Activated naive CD4-positive, alpha-beta T cell treated with anti-CD3 and anti-CD28 coated beads, Interleukin-2, amount 50 U/mL, for 72 hours (primary cell): ENCODE data around the gene SRR. TPM values are rescaled to one million over a fixed set of nuclear protein-coding genes. Genes with fewer than 3 reads are reported as not detected.
A peak's percentile ranks its signal among the peaks of the same experiment; 100 is the strongest.
"Not testable (repeated sequence)": the region's sequence is repeated elsewhere in the genome, so short reads cannot be mapped to it uniquely, and the experiment has no call there.

Experiments used
- ATAC-seq, 2 donors: fragments of 150-1000 bp; cut with Tn5 transposase; 2 replicates each; pipeline ENCODE4 v1.10.0; 2021; ENCODE audit warnings: mild to moderate bottlenecking in 2 of 2, moderate library complexity in 2 of 2
- DNase-seq, 2 donors: peaks; one replicate each; pipeline ENCODE4 v3.0.0; 2021 to 2022; ENCODE audit warnings: low spot score in 2 of 2
- H3K27ac Mint-ChIP-seq, 2 donors: one replicate each; pipeline ENCODE4 v1.8.0; 2022; ENCODE audit warnings: mild to moderate bottlenecking in 2 of 2, mixed read lengths in 2 of 2
- H3K36me3 Mint-ChIP-seq, 2 donors: one replicate each; pipeline ENCODE4 v1.8.0; 2022; ENCODE audit warnings: mixed read lengths in 2 of 2
- H3K9me3 Mint-ChIP-seq, 2 donors: one replicate each; pipeline ENCODE4 v1.8.0; 2022; ENCODE audit warnings: mixed read lengths in 2 of 2
- total RNA-seq, 2 donors: library from RNA; stranded (reverse); gene quantifications; one replicate each; pipeline ENCODE4 v1.2.3, GENCODE V29; 2022

The SRR gene, protein sequence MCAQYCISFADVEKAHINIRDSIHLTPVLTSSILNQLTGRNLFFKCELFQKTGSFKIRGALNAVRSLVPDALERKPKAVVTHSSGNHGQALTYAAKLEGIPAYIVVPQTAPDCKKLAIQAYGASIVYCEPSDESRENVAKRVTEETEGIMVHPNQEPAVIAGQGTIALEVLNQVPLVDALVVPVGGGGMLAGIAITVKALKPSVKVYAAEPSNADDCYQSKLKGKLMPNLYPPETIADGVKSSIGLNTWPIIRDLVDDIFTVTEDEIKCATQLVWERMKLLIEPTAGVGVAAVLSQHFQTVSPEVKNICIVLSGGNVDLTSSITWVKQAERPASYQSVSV
- 10 to 100 TPM in 1 of 2 donors, 1 to 10 TPM in 1; 6.3 to 15.9 TPM for total RNA-seq

DNA sequence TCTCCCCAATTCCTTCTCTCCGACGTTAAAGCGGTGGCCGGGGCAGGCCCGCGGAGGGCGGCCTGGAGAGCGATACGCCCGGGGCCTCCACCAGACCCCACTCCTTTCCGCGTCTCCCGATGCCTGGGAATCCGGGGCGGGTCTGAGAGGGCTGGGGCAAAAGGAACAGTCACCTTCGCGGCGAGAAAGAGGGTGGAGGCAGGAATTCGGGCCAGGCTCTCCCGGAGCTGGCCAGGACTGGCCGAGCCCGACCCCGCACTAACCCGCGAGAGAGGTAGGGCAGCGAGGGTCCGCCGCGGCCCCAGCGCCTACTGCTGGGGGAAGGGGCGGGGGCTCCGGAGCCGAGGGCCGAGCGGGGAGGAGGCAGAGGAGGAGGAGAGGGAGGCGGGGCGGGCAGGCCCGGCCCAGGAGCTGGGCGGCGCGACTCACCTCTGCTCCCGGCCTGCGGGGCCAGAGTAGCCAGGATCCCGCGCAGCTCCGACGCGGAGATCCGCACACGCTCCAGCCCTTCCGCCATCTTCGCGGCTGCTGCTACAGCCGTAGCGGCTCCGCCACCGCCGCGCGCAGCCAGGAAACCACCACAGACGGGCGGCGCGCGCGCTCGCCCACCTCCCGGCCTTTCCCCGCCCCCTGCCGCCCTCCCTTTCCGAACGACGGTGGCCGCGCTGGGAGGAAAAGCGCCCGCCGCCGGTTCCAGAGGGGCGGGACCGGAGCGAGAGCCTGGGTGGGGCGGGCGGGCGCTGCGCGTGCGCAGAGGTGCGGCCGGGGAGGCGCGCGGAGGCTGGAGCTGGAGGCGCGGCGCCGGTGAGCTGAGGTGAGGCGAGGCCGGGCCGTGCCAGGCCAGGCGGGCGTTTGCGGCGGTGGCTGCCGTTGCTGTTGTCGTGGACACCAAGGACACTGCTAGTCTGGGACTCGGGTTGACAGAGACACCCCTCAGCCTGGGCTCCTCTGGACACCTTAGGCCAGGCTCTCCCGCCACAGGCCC is at the start of gene SRR, which contains the start of gene SMG6:
SRR (plus strand) TSS at position 747 of the 985 bp plus-strand sequence. CDS start 11,611 bp downstream, outside the sequence.
SMG6 (minus strand) TSS at position 582 of the 985 bp plus-strand sequence; CDS start at position 517, 65 bp downstream.
- peak; percentile 91 to 92 for DNase-seq
- ATAC-seq = peak; percentile 87 to 88
- Mint-ChIP-seq H3K9me3 (no peaks in the 10 kb centered on the region), H3K27ac (peak within 1 kb of the TSS; percentile 65 to 71), H3K36me3 (peaks cover 13 to 31% of the 10 kb centered on the region in 2 donors)

DNA sequence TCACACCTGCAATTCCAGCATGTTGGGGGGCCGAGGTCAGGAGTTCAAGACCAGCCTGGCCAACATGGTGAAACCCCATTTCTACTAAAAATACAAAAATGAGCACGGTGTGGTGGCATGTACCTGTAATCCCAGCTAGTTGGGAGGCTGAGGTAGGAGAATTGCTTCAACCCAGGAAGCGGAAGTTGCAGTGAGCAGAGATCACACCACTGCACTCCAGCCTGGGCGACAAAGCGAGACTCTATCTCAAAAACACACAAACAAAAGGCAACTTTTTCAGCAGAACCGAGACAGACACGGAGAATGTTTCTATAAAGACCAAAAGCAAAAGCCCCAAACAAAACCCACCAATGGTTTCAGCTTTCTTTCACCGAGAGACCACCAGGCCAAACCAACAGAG is 44.9 kb upstream of the SRR start:
- peak overlapping the region; percentile 95 to 100 for H3K27ac Mint-ChIP-seq

DNA sequence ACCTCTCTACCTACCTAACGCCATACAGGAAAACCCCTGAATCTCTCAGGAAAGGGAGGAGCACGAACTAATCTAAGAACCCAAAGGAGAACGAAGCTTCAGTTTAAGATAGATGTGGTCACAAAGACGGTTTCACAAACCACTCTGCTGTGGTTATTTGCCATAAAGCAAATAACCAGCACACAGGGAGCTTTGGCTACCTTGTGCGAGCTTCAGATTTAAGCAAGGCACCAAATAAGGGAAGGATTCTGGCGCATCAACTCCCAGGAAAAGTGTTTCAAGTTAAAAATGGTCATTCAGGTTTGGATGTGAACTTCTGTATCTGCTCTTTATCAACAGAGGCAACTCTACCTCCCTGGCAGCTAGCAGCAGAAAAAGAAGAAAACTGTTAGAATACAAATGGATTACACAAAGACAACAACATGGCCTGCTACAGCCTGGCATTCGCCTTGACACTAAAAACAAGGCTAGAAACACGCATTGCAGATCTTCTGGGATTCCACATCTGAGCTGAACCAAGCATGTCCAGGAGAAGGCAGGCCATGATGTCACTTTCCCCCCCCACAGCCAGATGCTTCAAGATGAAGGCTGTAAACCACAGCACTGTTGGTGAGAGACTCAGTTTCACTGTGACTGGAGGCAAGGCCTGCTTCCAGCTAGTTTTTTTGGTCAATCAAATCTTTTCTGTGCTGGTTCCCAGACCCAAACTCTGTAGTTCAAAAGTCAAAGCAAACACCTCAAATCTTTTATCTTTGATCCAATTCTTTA is 43.8 kb upstream of the SRR start:
- peaks cover 0 to 6% of the 10 kb centered on the region in 2 donors for H3K9me3 Mint-ChIP-seq
- DNase-seq (peak; percentile 75 to 79), ATAC-seq (peak; percentile 81 to 82)
- H3K36me3 Mint-ChIP-seq = peaks cover 23 to 33% of the 10 kb centered on the region in 2 donors
- peak overlapping the region; percentile 95 to 100 for H3K27ac Mint-ChIP-seq

More for the DNA sequence above, 44.9 kb upstream of the SRR start:
- ATAC-seq, H3K9me3 Mint-ChIP-seq, DNase-seq: not testable (repeated sequence)
- H3K36me3 Mint-ChIP-seq = peaks cover 23 to 32% of the 10 kb centered on the region in 2 donors

DNA sequence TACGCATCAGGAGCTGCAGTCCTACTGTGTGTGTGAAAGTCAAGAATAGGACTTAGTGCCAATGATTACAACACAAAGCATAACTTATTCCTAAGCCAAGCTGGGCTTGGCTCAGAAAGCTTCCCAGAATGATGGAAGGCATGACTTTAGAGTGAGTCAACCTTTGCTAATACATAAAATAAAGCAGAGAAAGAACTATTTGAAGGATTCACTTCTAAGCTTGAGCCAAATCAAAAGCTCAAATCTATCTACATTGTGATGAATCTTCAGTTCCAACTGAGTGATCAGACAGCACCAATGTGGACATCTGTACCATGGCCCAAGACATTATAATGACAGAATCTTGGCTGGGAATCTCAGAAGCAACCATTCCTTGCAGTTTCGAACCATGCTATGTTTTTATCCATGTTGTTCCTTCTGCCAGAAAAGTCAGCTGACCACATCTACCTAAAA is 41.6 kb upstream of the SRR start:
- no peaks in the 10 kb centered on the region for H3K9me3 Mint-ChIP-seq
- H3K27ac Mint-ChIP-seq = peak overlapping the region; percentile 95 to 100
- ATAC-seq = no peak
- DNase-seq = no peak
- H3K36me3 Mint-ChIP-seq = peaks cover 23% of the 10 kb centered on the region in 2 donors

DNA sequence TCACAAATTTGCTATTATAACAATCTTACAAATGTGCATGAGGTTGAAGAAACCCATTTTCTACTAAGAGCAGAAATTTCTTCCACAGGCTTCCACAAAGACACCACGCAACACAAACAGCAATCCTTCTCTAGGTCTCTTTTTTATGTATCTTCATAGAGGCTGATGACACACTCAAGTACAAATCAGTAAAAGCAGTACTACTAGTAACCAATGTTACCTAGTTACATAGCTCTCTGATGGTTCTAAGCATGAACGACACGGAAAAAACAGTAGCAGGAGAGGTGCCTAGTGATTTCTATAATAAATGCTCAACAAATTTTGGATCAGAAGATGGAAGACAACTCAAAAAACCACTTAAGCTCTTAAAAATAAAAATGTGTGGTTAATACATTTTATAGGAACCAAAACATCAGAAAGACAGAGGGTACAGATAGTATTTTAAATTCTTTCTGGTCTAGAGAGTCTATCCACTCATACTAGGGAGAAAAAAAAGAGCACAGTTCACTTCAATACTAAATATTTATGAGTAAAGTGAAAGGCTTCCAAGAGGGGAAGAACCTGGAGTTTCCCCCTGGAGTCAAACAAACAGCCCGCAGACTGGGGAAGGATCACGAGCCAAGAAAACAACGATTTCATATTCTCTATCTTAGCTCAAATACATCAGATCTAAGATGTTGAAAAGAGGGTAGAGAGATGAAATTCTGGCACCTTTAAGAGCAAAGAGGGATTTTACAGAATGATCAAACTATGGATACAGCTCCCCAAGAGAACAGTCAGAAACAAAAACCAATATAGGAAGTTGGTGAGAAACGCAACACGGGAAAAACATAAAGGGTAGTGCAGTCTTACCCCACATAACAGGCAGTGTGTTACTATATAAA is 40.3 kb upstream of the SRR start:
- peaks cover 19 to 23% of the 10 kb centered on the region in 2 donors for H3K36me3 Mint-ChIP-seq
- DNase-seq (no peak), ATAC-seq (peak; percentile 26 to 59)
- no peaks in the 10 kb centered on the region for H3K9me3 Mint-ChIP-seq
- peak overlapping the region; percentile 95 to 100 for H3K27ac Mint-ChIP-seq

DNA sequence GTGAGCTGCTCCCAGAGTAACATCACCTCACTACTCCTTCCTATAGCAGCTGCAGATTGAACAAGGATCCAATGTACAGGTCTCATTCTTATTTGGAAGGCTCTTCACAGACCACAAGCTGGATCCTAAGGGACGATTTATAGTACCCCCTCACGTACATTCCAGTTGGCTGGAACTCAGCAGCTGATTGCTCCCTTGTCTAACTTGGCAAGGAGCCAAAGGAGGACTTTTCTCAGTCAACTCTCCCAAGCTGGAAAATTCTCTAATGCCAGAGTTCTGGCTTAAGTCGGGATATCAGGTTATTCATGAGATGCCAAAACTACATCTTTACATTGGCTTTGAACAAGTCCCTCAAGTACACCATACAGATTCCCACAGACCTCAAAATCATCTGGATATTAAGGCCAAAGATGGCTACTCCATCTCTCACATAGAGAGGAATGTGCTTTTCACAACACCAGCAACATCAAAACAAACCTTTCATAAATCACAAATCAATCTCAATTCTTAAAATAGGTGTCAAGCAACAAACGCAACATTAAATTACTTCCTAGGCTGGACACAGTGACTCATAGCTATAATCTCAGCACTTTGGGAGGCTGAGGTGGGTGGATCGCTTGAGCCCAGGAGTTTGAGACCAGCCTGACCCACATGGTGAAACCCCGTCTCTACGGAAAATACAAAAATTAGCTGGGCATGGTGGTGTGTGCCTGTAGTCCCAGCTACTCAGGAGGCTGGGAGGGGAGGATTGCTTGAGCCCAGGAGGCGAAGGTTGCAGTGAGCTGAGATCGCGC is 39.5 kb upstream of the SRR start:
- H3K9me3 Mint-ChIP-seq = no peaks in the 10 kb centered on the region
- peak overlapping the region; percentile 95 to 100 for H3K27ac Mint-ChIP-seq
- DNase-seq (peak in 1 of 2 donors; percentile 68), ATAC-seq (no peak)
- H3K36me3 Mint-ChIP-seq = peaks cover 18 to 19% of the 10 kb centered on the region in 2 donors

DNA sequence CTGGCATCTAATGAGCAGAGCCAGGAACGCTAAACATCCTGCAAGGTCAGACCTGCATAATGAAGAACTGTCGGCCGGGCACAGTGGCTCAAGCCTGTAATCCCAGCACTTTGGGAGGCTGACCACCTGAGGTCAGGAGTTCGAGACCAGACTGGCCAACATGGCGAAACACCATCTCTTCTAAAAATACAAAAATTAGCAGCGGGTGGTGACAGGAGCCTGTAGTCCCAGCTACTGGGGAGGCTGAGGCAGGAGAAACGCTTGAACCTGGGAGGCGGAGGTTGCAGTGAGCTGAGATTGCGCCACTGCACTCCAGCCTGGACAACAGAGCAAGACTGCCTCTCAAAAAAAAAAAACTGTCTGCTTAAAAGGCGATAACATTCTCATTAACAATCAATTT is 38.6 kb upstream of the SRR start:
- not testable (repeated sequence) for ATAC-seq, H3K9me3 Mint-ChIP-seq, DNase-seq
- peaks cover 19 to 26% of the 10 kb centered on the region in 2 donors for H3K36me3 Mint-ChIP-seq
- peak overlapping the region; percentile 95 to 100 for H3K27ac Mint-ChIP-seq

DNA sequence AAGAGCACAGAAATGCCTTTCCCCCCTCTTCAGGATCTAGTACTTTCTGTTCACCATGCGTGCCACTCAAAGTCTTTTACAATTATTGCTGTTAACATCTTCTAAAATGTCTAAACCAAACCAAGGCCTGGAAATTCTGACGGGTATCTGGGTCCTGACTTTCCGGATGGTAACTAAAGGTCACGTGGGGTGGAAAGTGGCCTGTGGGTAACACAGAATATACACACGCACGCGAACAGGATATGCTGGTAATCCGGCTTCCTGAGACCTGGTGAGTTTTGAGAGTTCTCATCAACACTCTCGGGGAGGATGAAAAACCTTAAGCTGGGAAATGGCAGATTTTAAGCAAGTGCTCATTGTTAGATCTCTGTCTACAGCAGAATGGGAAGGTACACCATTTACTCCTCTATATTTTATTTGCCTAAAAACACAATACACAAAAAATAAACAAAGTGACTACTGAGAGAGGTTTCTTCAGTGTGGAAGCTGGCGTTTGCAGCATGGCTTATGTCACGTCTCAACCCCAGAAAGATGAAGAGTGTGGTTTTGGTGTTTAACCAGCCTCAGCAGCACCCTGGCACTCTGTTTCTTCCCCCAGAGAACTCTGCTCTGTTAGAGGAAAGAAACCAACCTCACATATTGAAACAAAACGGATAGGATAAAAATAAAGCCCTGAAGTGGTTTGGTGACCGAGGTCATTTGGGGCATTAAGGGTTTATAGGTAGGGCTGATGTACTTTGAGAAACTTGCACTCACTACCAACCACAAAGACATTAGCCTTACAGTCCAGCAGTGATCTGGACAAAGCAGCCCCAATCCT is 37.5 kb upstream of the SRR start:
- ATAC-seq = peak; percentile 79 to 84
- Mint-ChIP-seq H3K9me3 (no peaks in the 10 kb centered on the region), H3K27ac (peak overlapping the region; percentile 95 to 100), H3K36me3 (peaks cover 23 to 34% of the 10 kb centered on the region in 2 donors)
- DNase-seq = peak; percentile 80 to 89

DNA sequence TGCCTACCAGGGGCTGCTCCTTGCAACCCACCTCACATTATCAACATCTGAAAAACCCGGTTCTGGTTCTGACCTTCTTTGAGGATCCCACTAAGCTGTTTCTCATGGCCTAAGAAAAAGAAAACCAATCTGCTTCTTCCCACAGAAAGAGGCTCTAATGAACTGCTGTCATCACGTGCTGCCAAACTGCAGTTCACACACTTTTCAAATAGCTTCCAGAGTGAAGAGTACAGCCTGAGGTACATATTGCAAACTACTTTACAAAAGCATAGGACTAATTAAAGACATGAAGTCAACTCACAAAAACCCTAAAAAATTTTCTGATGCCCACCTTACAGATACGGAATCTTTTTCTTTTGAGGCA is 36.9 kb upstream of the SRR start:
- H3K36me3 Mint-ChIP-seq = peaks cover 19 to 37% of the 10 kb centered on the region in 2 donors
- no peaks in the 10 kb centered on the region for H3K9me3 Mint-ChIP-seq
- no peak for DNase-seq
- peak overlapping the region; percentile 95 to 100 for H3K27ac Mint-ChIP-seq
- ATAC-seq = no peak

DNA sequence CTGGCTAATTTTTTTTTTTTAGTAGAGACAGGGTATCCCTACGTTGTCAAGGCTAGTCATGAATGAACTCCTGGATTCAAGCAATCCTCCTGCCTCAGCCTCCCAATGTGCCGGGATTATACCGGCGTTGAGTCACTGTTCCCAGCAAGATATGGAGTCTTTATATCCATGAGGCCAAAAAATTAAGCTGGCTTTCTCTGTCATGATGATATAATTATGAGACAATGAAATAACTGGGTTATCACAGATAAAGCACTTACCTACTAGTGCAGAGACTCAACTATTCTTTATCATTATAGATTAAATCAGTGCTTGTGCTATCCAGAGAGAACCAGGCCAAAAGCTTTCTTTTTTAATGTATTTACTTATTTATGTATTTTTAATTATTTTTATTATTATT is 36.4 kb upstream of the SRR start:
- no peaks in the 10 kb centered on the region for H3K9me3 Mint-ChIP-seq
- H3K36me3 Mint-ChIP-seq = peaks cover 21 to 42% of the 10 kb centered on the region in 2 donors
- no peak for ATAC-seq
- DNase-seq = no peak
- H3K27ac Mint-ChIP-seq = peak overlapping the region; percentile 95 to 100

DNA sequence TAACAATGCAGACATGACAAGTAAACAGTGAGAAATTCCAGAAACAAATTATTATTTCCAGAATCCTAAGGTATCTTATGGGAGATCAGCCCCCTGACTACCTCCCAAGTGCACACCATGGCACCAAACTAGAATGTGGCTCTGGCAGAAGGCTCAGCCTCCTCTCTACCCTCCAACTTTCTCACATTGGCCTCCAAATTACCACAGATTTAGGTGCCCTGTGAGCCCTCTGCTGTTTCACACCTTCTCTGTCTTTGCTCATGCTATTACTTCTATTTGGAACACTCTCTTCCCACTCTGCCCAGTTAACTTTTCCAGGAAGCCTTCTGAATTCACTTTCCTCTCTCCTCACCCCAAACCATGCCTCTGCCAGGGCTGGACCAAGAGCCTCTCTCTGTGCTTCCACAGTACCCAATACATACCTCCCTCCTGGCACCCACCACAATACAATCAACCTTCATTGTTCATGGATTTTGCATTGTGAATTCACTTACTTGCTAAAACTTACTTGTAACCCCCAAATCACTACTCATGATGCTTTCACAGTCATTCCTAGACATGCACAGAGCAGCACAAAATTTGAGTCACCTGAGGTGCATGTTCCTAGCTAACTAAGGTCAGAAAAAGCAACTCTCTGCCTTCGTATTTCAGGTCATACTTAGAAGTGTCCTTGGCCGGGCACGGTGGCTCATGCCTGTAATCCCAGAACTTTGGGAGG is 31.6 kb upstream of the SRR start:
- ATAC-seq = peak; percentile 92 to 95
- Mint-ChIP-seq H3K36me3 (peaks cover 24 to 38% of the 10 kb centered on the region in 2 donors), H3K27ac (peak overlapping the region; percentile 88 to 95), H3K9me3 (no peaks in the 10 kb centered on the region)
- no peak for DNase-seq

DNA sequence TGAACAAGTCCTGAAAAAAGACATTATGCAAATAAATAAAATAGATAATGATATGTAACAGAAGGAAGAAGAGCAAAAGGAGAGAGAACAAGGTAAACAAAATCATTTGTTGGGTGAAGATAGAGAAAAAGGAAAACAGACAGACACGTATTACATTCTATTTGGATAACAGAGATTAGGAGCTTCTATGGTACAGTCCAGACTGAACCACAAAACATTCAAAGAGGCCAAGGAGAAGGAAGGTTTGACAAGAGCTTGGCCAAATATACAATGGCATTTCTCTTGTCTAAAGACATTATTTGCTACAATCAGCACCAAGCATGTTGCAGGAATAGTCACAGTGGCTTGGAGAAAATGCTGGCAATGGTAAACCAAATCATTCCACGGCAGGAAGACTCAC is 29.3 kb upstream of the SRR start:
- Mint-ChIP-seq H3K9me3 (no peaks in the 10 kb centered on the region), H3K27ac (no peak overlapping the region), H3K36me3 (peaks cover 31 to 38% of the 10 kb centered on the region in 2 donors)
- no peak for DNase-seq
- no peak for ATAC-seq

DNA sequence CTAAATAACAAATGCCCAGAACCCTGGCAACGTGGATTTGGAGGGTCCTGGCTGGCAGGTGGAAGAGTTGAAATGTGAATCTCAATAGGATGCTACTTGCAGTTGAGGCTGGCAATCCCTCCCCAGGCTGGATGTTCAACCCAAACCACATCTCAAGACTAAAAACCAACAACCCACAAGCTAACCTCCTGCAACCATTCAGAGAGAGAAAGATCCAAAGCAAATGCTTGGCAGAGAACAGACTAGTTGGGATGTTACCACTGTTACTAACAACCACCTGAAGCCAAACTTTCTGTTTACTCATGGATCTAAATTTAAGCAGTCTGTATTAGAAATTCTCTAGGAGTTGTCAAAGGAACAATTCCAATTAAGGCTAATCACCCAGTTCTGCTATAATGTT is 28.0 kb upstream of the SRR start:
- no peaks in the 10 kb centered on the region for H3K9me3 Mint-ChIP-seq
- peaks cover 32 to 33% of the 10 kb centered on the region in 2 donors for H3K36me3 Mint-ChIP-seq
- ATAC-seq = peak; percentile 15 to 18
- DNase-seq = no peak
- H3K27ac Mint-ChIP-seq = peak overlapping the region in 1 of 2 donors; percentile 78
